ENCODE results near the gene BMI1.

BMI1 gene

GRCh38 chr10:22368981-22369380 is 48.1 kb downstream of the BMI1 start:
- no peak for DNase-seq

GRCh38 chr10:22369434-22370072 is 48.7 kb downstream of the BMI1 start:
- no peak for DNase-seq

GRCh38 chr10:22370320-22370719 is 49.4 kb downstream of the BMI1 start:
- no peak for DNase-seq

- no peak for DNase-seq
These were observed 51.4 kb downstream of the BMI1 start for GRCh38 chr10:22372298-22372697.

- no peak for DNase-seq
These were observed 52.0 kb downstream of the BMI1 start for GRCh38 chr10:22372917-22373316.

GRCh38 chr10:22374489-22375126 is 53.7 kb downstream of the BMI1 start:
- DNase-seq, result no peak

GRCh38 chr10:22379059-22379458 is 58.2 kb downstream of the BMI1 start:
- no peak for DNase-seq

All from NCI-H526 treated with DMSO at 0.1 percent for 48 hours (cell line).